ENCODE measurements around the gene MAEA. TPM values are rescaled to one million over a fixed set of nuclear protein-coding genes. Genes with fewer than 3 reads are reported as not detected.
A peak's percentile ranks its signal among the peaks of the same experiment; 100 is the strongest.

MAEA gene
- total and polyA plus RNA-seq, 9 of the 15 experiments (the other 6 are each of a cell fraction or from before 2014, with no cell fraction given): 2.1 to 86.5 (median 45.0) TPM

GRCh38 chr4:1346781-1347409 is 57.2 kb downstream of the MAEA start, which contains the start of gene UVSSA (continued):
- TF ChIP-seq ZNF431 (CRISPR knock-in tag; IDR thresholded peaks at IDR 0.05) (no peak), MED1 (CRISPR knock-in tag; IDR thresholded peaks at IDR 0.05; ENCODE audit: borderline replicate concordance) (no peak), SIN3A (IDR thresholded peaks at IDR 0.05; ENCODE audit: borderline replicate concordance in 2 of 2, control insufficient read depth in 1 of 2, low read depth in 2 of 2, low read length in 2 of 2) (0 out of 4 replicates have a peak, but pooled peaks of 1 of the 2 experiments have one; percentile 14), ZBTB12 (CRISPR knock-in tag; IDR thresholded peaks at IDR 0.05) (peak; percentile 47; the same call in 1 of the 2 replicates), ETS1 (conservative IDR thresholded peaks at IDR 0.05; ENCODE audit: control insufficient read depth, low read depth, low read length) (peak; percentile 81; the same call in 1 of the 2 replicates), ATF2 (CRISPR knock-in tag; IDR thresholded peaks at IDR 0.05) (no peak), THAP12 (CRISPR knock-in tag; IDR thresholded peaks at IDR 0.05) (peak; percentile 63; the same call in 1 of the 2 replicates), MIER1 (IDR thresholded peaks at IDR 0.05; ENCODE audit: low read depth) (no peak), ZMIZ1 (IDR thresholded peaks at IDR 0.05; ENCODE audit: low read depth in 2 of 2, low read length in 2 of 2) (no peak), STAT6 (CRISPR knock-in tag; IDR thresholded peaks at IDR 0.05) (no peak), SP2 (IDR thresholded peaks at IDR 0.05; ENCODE audit: extremely low read depth, low read depth, low read length, poor library complexity, severe bottlenecking) (peak; percentile 24), ZNF311 (CRISPR knock-in tag; IDR thresholded peaks at IDR 0.05) (no peak)
